Smooth muscle cell of the coronary artery (primary cell): ENCODE measurements around the gene F8A2. TPM values are rescaled to one million over a fixed set of nuclear protein-coding genes. Genes with fewer than 3 reads are reported as not detected.

Experiments
- total RNA-seq: library from RNA; depleted of rRNA; stranded (reverse); fragments of >200 nt; gene quantifications from 2 replicates; pipeline ENCODE4 v1.2.3, GENCODE V29; 2014; ENCODE audit warnings: low replicate concordance

F8A2 gene
- not detected in 2 replicates for total RNA-seq

GRCh38 chrX:155381843-155382528, at the start of gene F8A2:
Gene F8A2 (plus strand): TSS chrX:155382095. CDS start chrX:155382115, 20 bp downstream.

GRCh38 chrX:155334486-155335336, 47.2 kb upstream of the F8A2 start, which contains the start of gene CLIC2:
Gene CLIC2 (minus strand): TSS chrX:155334614. CDS start chrX:155334427, 187 bp downstream.

Other genes starting within 250 kb of the F8A2 start
- gene VBP1, start 165.6 kb upstream of the F8A2 start, total RNA-seq: 17.1 and 52.7 TPM in 2 replicates
- 0.47 and 0.53 TPM in 2 replicates for gene RAB39B, start 117.6 kb upstream of the F8A2 start, total RNA-seq
- gene CLIC2, start 47.5 kb upstream of the F8A2 start, total RNA-seq: 0.68 and 5.5 TPM in 2 replicates
- 0.98 TPM in 1 of 2 replicates, not detected in the other for gene F8A3, start 76.5 kb downstream of the F8A2 start, total RNA-seq
- gene SPRY3, start 230.5 kb downstream of the F8A2 start, total RNA-seq: 0.15 and 0.23 TPM in 2 replicates
- gene TMLHE, start 230.9 kb downstream of the F8A2 start, total RNA-seq: 9.5 and 9.8 TPM in 2 replicates